GM21528 (cell line): ENCODE results near the gene SLC31A1.

ENCODE experiments used
- ATAC-seq: cut with Tn5 transposase; IDR thresholded peaks from one replicate; pipeline ENCODE4 v1.9.1; 2021; ENCODE audit warnings: mild to moderate bottlenecking, moderate library complexity; ENCODE audit not compliant: unreplicated experiment, low FRiP score

The SLC31A1 gene

DNA sequence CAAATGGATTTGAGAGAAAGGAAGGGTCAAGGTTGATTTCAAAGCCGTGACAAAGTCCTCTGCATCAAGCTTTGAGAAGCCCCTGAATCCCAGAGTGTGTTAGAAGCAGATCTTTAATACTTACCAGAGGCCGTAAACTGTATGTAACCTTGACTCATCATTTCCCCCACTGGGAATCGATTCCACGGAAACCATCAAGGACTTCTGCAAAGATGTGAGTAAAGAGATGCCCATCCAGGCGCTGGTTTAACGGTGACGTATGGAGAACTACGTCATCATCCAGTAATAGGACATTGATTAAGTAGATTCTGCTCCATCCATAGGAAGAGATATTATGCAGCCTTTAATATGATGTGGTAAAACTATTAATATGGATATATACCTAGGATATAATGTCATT lies 80.2 kb downstream of the SLC31A1 start:
- no peak for ATAC-seq

DNA sequence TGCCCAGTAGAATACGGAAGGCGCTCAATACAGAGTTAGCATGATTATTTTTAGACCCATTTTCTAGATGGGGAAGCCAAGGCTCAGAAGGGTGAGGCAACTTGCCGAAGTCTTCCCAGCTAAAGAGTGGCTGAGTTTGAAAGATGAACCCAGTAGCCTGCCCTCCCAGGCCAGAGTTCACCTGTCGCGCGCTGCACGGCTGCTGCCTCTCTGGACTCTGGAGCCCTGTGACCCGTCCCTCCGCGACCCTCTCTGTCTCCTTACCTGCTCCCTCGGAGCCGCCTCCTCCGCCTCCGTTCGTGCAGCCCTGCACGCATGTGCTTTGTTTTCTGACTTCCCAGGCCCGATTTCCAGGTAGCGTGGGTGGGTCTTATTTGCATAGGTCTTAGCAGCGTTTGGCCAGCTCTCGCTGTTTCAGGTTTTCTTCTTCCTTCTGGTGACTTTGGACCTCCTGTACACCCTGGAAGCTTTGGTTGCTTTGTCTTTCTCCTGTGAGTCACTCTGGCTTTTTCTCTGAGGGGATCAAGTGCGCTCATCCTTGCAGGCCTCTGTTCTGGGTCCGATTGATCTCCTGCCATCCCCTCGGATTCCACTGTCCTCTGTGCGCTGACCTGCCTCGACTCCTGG lies 81.6 kb downstream of the SLC31A1 start, which contains the start of gene RNF183:
Gene RNF183, minus strand, starts transcription at position 585 of the 627 bp plus-strand sequence. CDS start 5,192 bp downstream, outside the sequence.
- ATAC-seq: no peak

DNA sequence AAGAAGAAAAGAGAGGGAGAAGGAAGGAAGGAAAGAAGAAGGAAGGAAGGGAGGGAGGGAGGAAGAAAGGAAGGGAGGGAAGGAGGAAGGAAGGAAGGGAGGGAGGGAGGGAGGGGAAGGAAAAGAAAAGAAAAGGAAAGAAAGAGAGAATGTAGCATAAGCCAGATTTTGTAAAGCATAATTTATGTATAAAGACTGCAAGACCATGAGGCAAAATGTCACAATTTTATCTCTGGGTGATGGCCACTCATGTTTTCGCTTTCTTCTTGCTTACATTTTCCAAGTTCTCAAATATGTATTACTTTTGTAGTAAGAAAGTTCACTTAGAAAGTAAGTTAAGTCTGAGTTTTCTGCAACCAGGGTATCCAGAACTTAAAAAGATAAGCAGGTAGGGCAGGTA lies 85.2 kb downstream of the SLC31A1 start:
- no peak for ATAC-seq

DNA sequence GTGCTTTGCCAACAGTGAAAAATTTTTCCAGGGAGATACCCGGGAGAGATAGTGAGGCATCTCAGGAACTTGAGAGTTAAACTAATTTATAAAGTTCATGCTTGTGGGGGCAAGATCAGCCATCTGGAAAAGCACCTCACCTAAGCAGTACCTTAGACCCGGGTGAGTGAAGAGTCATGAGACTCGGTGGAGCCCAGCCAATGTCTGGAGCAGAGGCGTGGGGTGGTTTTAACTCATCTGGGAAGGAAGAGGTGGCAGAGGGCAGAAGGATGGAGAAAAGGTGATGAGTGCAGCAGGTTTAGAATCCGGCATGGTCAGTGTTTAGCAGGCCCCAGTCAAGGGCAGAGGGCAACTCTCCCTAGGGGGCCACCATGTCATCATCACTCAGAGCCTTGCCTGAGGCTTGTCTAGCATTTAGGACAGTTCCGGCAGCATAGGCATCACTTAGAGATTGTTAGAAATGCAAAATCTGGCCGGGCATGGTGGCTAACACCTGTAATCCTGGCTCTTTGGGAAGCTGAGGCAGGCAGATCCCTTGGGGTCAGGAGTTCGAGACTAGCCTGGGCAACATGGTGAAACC lies 86.1 kb downstream of the SLC31A1 start:
- ATAC-seq: no peak

DNA sequence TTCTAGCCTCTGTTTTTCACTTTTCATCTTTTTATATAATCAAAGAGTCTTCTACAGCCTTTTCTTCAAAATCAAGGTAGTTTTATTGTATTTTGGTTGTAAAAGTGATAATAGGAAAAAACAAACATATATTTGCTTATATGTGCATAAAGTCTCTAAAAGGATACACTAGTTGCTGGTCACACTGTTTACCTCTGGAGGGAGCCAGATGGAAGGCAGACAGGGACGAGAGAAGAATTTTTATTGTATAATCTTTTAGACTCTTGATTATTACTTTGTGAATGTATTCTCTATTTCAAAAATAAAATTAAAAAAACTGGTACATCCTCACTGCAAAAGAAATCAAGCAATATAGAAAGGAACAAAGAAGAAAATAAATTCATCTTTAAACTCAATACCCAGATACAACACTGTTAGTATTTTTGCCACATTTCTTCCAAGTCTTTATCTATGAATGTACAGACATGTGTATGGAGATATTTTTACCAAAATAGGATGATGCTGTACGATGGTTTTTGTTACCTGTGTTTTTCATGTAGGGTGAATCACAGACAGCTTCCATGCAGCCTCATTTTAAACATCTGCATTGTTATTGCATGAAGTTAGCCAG lies 88.0 kb downstream of the SLC31A1 start:
- no peak for ATAC-seq

DNA sequence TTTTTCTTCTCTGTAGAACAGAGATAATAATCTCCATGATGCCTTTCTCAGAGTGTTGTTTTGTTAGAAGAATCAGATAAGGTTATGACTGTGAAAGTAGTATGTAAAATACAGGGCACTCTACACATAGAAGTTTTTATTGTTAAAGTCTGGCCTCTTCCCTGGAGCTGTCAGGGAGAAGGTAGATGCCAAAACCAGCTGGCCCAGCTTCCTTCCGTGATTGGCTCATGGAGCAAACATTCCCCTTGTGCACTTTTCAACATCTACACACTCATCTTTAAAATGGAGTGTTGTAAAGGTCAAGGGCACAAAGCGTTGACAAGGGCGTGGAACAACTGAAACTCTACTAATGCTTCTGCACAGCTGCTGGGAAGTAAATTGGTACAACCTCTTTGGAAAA lies 89.2 kb downstream of the SLC31A1 start:
- ATAC-seq: no peak

DNA sequence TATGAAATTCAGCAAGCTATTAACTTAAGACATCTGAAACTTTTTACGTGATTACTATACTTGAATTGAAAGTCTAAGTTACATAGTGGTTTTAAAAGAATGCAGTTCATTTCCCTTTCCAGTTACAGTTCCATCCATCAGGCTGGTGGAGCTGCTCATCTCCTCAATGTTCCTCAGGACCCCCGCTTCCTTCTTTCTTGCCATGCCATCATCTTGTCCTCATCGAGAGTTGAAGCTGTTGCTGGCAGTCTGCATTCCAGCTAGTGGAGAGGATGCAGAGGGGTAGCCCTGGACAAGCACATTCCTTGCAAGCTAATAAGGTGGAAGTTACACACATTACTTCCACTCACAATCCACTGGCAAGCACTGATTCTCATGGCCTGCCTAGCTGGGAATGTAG lies 90.6 kb downstream of the SLC31A1 start:
- no peak for ATAC-seq

DNA sequence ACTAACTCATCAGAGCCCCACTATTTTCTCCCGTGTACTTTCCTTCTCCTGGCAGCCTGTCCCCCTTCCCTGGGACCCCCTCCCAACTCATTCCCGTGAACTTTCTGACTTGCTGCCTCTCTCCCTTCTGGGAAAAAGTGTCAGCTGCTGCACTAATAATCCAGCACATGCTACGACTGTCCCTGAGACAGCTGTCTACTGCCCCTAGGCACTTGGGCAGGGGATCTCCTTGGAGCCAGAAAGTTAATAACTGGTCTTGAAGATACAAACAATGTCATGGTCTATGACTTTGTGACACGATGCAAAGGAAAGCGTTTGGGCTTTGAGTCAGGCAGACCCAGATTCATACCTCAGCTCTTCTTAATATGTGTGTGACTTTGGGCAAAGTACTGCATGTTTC lies 91.9 kb downstream of the SLC31A1 start:
- ATAC-seq: no peak
